Nephron progenitor cell (in vitro differentiated cells): ENCODE data around the gene TPPP.
"Not testable (repeated sequence)": the region's sequence is repeated elsewhere in the genome, so short reads cannot be mapped to it uniquely, and the experiment has no call there.

Experiments used
- DNase-seq: peaks from one replicate; pipeline ENCODE4 v3.0.0; 2021
- H3K27ac Mint-ChIP-seq: 2 replicates; pipeline ENCODE4 v1.8.0; 2021; ENCODE audit warnings: mild to moderate bottlenecking, moderate library complexity, mixed read lengths
- H3K27me3 Mint-ChIP-seq: 2 replicates; pipeline ENCODE4 v1.8.0; 2021; ENCODE audit warnings: mild to moderate bottlenecking, low read depth, mixed read lengths; ENCODE audit not compliant: poor library complexity
- H3K36me3 Mint-ChIP-seq: 2 replicates; pipeline ENCODE4 v1.8.0; 2021; ENCODE audit warnings: low read depth, mixed read lengths
- H3K4me1 Mint-ChIP-seq: 2 replicates; pipeline ENCODE4 v1.8.0; 2021; ENCODE audit warnings: mixed read lengths
- H3K4me3 Mint-ChIP-seq: 2 replicates; pipeline ENCODE4 v1.8.0; 2021; ENCODE audit warnings: mild to moderate bottlenecking, moderate library complexity, mixed read lengths
- H3K9me3 Mint-ChIP-seq: 2 replicates; pipeline ENCODE4 v1.8.0; 2021; ENCODE audit warnings: mild to moderate bottlenecking, moderate library complexity, mixed read lengths

Gene TPPP

DNA sequence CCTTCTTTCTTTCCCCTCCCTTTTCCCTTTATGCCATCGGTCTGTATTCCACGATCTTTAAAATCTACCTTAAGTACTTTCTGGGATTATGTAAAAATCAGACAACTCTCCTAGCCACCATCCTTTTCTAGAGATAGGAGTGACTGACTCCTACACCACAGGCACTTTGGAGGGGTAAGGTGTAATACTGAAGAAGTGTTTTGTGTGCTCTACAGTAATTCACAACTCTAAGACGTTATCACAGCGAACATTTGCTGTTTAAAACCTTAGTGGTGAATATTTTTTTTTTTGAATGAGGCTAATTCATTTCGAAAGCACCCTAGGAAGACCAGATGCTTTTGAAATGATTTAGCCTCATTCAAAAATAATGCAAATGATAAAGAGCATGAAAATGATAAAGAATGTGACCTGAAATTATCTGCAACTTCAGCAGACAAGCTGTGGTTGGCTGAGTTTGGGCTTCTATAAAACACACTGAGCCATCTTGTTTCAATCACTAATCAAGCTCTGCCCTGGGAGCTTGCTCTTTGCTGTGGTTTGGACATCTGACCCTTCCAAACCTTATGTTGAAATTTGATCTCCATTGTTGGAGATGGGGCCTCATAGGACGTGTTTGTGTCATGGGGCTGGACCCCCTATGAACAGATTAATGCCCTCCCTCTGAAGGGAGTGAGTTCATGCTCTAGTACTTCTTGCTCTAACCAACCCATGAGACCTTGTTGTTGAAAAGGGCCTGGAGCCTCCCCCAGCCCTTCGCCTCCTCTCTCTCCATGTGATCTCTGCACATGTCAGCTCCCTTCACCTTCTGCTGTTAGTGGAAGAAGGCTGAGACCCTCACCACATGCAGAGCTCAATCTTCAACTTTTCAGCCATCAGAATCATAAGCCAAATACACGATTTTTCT is 21.3 kb upstream of the TPPP start:
- Mint-ChIP-seq H3K27ac (peak overlapping the region; percentile 92), H3K36me3 (peaks cover 37% of the 10 kb centered on the region), H3K27me3 (peaks cover 40% of the 10 kb centered on the region), H3K4me1 (peaks cover 18% of the 10 kb centered on the region), H3K9me3 (peaks cover 61% of the 10 kb centered on the region), H3K4me3 (peak overlapping the region; percentile 36)
- not testable (repeated sequence) for DNase-seq

DNA sequence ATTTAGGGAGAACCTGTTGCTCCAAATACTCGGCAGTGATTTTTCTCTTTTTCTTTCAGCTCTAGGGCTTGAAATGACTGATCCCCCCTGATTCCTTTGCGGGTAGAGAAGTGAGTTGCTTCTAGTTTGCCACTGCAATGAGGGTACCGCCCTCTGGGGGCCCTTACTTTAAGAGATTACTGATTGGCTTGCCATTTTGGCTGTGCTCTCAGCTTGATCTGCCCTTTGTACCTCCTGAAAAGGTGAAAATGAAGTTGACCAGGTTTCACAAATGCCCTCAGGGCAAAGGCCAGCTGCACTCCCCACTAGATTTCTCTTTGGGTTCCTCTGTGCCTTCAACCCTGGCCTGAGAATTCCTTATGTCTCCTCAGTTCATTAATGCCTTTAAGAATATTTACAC is 20.5 kb upstream of the TPPP start:
- peaks cover 18% of the 10 kb centered on the region for H3K4me1 Mint-ChIP-seq
- DNase-seq, H3K4me3 Mint-ChIP-seq, H3K27ac Mint-ChIP-seq: not testable (repeated sequence)
- H3K36me3 Mint-ChIP-seq, result peaks cover 31% of the 10 kb centered on the region
- peaks cover 53% of the 10 kb centered on the region for H3K9me3 Mint-ChIP-seq
- peaks cover 32% of the 10 kb centered on the region for H3K27me3 Mint-ChIP-seq

DNA sequence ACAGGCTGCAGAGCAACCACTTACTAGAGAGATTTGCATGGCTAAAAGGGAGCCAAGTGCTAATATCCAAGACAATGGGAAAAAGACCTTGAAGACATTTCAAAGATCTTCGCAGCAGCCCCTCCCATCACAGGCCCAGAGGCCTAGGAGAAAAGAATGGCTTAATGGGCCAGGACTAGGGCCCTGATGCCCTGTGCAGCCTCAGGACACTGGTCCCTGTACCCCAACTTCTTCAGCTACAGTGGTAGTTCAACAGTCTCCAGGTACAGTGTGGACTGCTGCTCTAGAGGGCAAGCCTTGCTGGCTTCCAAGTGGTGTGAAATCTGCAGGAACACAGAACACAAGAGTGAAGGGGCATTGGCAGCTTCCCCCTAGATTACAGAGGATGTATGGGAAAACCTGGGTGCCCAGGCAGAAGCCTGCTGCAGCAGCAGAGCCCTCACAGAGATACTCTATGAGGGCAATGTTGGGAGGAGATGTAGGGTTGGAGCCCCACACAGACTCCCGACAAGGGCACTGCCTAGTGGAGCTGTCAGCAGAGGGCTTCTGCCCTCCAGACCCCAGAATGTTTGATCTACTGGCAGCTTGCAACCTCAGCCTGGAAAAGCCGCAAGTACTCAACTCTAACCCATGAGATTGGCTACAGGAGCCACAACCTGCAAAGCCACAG is 15.8 kb upstream of the TPPP start:
- not testable (repeated sequence) for H3K36me3 Mint-ChIP-seq, DNase-seq, H3K4me3 Mint-ChIP-seq, H3K27ac Mint-ChIP-seq, H3K4me1 Mint-ChIP-seq
- peaks cover 17% of the 10 kb centered on the region for H3K9me3 Mint-ChIP-seq
- peaks cover 11% of the 10 kb centered on the region for H3K27me3 Mint-ChIP-seq

DNA sequence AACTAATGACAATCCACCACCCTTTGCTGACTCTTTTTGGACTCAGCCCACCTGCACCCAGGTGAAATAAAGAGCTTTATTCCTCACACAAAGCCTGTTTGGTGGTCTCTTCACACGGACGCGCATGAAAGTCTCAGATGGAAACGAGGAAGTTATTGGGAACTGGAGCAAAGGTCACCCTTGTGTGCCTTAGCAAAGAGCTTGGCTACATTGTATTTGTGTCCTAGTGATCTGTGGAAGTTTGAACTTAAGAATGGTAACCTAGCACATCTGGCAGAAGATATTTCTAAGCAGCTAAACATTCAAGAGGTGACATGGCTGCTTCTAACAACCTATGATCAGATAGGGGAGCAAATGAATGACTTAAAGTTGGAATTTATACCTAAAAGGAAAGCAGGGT is 15.2 kb upstream of the TPPP start:
- not testable (repeated sequence) for H3K4me3 Mint-ChIP-seq, DNase-seq, H3K4me1 Mint-ChIP-seq, H3K36me3 Mint-ChIP-seq, H3K27ac Mint-ChIP-seq
- Mint-ChIP-seq H3K9me3 (peaks cover 17% of the 10 kb centered on the region), H3K27me3 (peaks cover 11% of the 10 kb centered on the region)

DNA sequence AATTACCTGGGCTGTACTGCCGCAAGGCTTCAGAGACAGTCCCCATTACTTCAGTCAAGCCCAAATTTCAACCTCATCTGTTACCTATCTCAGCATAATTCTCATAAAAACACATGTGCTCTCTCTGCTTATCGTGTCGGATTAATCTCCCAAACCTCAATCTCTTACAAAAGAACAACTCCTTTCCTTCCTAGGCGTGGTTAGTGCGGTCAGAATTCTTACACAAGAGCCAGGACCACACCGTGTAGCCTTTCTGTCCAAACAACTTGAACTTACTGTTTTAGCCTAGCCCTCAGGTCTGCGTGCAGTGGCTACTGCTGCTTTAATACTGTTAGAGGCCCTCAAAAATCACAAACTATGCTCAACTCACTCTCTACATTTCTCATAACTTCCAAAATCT is 13.0 kb upstream of the TPPP start:
- H3K4me1 Mint-ChIP-seq, DNase-seq, H3K4me3 Mint-ChIP-seq, H3K27ac Mint-ChIP-seq, H3K36me3 Mint-ChIP-seq: not testable (repeated sequence)
- H3K9me3 Mint-ChIP-seq, result peaks cover 25% of the 10 kb centered on the region
- peaks cover 29% of the 10 kb centered on the region for H3K27me3 Mint-ChIP-seq

DNA sequence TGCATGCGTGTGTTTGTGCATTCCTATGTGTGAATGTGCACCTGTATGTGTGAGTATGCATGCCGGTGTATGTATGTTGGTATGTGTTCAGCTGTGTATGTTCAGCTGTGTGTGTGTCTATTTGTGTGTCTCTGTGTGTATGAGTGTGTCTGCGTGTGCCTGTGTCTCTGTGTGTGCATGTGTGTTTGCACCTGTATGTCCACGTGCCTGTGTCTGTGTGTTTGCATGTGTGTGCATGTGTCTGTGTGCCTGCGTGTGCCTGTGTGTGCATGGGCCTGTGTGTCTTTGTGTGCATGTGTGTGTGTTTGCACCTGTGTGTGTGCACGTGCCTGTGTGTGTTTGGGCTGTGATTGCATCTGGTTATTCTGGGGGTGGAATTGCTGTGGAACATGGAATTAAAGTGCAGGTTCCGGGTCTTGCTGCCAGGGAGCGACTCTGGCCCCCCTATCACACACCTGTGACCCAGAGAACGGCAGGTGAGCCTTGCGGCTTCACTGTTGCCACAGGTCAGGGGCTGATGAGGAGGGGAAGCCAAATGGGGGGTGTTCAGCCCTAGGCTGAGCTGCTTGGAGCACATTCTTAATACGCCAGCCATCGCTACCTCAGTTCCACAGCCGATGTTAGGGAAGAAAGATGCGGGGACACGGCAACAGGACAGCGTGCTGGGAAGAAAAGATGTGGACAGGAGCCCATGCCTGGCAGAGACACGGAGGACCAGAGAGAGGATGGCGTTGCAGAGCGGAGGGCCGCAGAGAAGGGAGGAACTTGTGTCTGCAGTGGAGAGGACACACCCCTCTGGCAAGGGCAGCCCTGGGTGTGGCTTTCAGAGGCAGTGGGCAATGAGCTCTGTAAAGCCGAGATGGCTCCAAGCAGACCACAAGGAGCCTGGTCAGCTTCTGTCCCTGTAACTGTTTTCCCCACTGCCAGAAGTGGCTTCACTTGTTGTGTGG is 3.9 kb upstream of the TPPP start:
- DNase-seq, H3K4me1 Mint-ChIP-seq, H3K27ac Mint-ChIP-seq, H3K4me3 Mint-ChIP-seq, H3K36me3 Mint-ChIP-seq: not testable (repeated sequence)
- H3K9me3 Mint-ChIP-seq, result peaks cover 32% of the 10 kb centered on the region
- peaks cover 54% of the 10 kb centered on the region for H3K27me3 Mint-ChIP-seq

DNA sequence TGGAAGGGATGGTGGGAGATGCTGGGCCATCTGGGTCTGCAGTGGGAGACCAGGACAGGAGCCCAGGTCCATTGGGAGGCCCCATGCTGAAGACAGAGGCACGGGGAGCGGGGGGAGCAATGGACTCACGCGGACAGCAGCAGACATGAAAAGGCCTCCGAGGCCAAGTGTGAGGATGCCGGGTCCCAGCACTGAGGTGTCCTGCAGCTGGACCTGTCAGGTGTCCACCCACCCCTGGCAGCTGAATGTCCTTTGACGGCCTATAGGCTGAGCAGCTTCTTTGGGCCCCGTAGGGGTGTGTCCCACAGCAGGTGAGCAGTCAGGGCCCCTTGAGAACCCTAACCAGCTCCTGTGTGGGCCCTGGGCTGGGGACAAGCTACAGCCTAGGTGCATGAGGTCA is 3.0 kb upstream of the TPPP start:
- Mint-ChIP-seq H3K27me3 (peaks cover 47% of the 10 kb centered on the region), H3K9me3 (peaks cover 30% of the 10 kb centered on the region)
- DNase-seq, H3K36me3 Mint-ChIP-seq, H3K4me3 Mint-ChIP-seq, H3K27ac Mint-ChIP-seq, H3K4me1 Mint-ChIP-seq: not testable (repeated sequence)

DNA sequence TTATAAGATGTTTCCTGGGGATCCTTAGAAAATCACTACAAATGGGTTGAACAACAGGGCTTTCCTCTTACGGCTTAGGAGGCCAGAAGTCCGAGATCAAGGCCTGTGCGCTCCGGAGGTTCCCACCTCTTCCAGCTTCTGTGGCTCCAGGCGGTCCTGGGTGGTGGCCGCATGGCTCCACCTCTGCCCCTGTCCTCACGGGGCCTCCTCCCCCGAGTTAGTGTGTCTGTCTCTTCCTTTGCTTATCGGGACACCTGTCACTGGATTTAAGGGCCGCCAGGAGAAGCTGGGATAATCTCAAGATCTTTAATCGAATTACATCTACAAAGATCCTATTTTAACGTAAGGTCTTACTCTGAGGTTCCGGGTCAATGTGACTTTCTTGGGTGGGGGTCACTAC is 2.3 kb upstream of the TPPP start:
- not testable (repeated sequence) for H3K27ac Mint-ChIP-seq, H3K4me1 Mint-ChIP-seq, H3K4me3 Mint-ChIP-seq, H3K36me3 Mint-ChIP-seq, DNase-seq
- Mint-ChIP-seq H3K9me3 (peaks cover 28% of the 10 kb centered on the region), H3K27me3 (peaks cover 40% of the 10 kb centered on the region)

DNA sequence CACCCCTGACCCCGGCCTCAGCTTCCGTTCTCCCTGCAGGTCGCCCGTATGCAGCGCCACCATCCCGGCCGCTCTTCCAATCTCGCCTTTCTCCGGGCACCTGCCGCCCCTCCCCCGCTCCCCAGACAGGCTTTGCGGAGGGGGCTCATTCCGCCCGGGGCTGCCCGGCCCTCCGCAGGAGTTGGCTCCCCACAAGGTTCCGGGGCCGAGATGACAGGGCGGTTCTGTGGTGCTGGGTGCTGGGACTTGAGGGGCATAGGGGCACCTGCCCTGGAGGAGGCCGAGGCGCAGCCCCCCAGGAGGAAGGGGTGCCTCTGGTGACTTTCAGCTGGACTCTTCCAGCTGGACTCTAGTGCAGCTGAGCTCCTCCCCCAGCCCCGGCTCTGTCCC is 885 bp upstream of the TPPP start:
- H3K4me3 Mint-ChIP-seq, DNase-seq, H3K27ac Mint-ChIP-seq, H3K4me1 Mint-ChIP-seq, H3K36me3 Mint-ChIP-seq: not testable (repeated sequence)
- peaks cover 27% of the 10 kb centered on the region for H3K27me3 Mint-ChIP-seq
- peaks cover 19% of the 10 kb centered on the region for H3K9me3 Mint-ChIP-seq

DNA sequence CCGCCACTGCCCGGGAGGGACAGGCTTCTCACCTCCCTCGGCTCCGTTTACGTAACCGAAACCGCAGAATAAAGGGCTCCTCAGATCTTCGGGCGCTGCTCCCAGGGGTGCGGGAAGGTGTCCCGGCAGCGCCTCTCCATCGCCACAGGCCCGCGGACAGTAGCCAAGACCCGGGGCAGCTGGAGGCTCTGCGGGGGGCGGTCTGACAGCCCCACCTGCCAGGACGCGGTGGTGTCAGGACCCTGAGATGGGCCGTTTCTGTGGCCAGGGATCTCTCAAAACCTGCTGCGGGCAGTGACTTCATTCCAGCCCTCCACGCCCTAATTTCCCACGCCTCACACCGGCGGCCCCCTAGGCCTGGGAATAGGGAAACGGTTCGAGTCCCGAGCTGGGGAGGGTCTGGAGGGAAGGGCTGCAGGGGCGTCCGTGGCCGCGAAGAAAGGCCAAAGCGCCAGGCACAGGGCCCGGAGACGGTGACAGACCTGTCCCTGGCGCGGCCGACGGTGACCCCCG is 567 bp downstream of the TPPP start:
- Mint-ChIP-seq H3K4me3 (peak overlapping the region; percentile 65), H3K27me3 (peaks cover 14% of the 10 kb centered on the region)
- not testable (repeated sequence) for H3K9me3 Mint-ChIP-seq, DNase-seq, H3K36me3 Mint-ChIP-seq, H3K27ac Mint-ChIP-seq, H3K4me1 Mint-ChIP-seq
